IMR-90 (cell line): Measurements from ENCODE around the gene MCM3AP. TPM values are rescaled to one million over a fixed set of nuclear protein-coding genes. Genes with fewer than 3 reads are reported as not detected.

ENCODE experiments used
- ATAC-seq: fragments of 200-7000 bp; cut with Tn5 transposase; 2 replicates; pipeline ENCODE4 v1.9.1; 2020; ENCODE audit warnings: low read depth, mild to moderate bottlenecking, moderate library complexity
- BruUV-seq: library from RNA; stranded (reverse); fragments of 400-500 nt; replicated peaks from 2 replicates; lab custom pipeline; 2021; lab: Mats Ljungman, UMichigan
- CTCF ChIA-PET: fragments of 300-600 bp; formaldehyde crosslinking; extraction: SDS; loops from one replicate; lab custom pipeline; 2021; ENCODE audit warnings: antibody characterized with exemption; lab: Yijun Ruan, JAX
- POLR2A ChIA-PET: fragments of 300-600 bp; sonication (Branson Sonifier 250); formaldehyde crosslinking; loops from one replicate; lab custom pipeline; 2022; ENCODE audit warnings: antibody characterized with exemption; ENCODE audit not compliant: unreplicated experiment; lab: Charles Lee
- DNase-seq: peaks from one replicate; pipeline ENCODE4 v3.0.0; 2013
- H2AFZ ChIP-seq: replicated peaks from 2 replicates; pipeline ENCODE3; 2013; ENCODE audit warnings: low read length, mild to moderate bottlenecking; ENCODE audit not compliant: poor library complexity
- H2AK5ac ChIP-seq: 2 replicates; pipeline ENCODE4 v1.6.1; 2013; ENCODE audit warnings: low read depth, low read length, inconsistent platforms
- H2AK9ac ChIP-seq: replicated peaks from 2 replicates; pipeline ENCODE3; 2013; ENCODE audit warnings: mild to moderate bottlenecking, low read depth, low read length, moderate library complexity; ENCODE audit not compliant: poor library complexity
- H2BK120ac ChIP-seq: 2 replicates; pipeline ENCODE4 v1.6.1; 2013; ENCODE audit warnings: low read depth, low read length, inconsistent platforms
- H2BK15ac ChIP-seq: 3 replicates; pipeline ENCODE4 v1.6.1; 2013; ENCODE audit warnings: low read depth, low read length, inconsistent platforms
- H2BK20ac ChIP-seq: 2 replicates; pipeline ENCODE4 v1.6.1; 2013; ENCODE audit warnings: low read depth, mild to moderate bottlenecking, inconsistent platforms, low read length, moderate library complexity
- H2BK5ac ChIP-seq: 2 replicates; pipeline ENCODE4 v1.6.1; 2013; ENCODE audit warnings: mild to moderate bottlenecking, low read depth, low read length, inconsistent platforms; ENCODE audit not compliant: poor library complexity, severe bottlenecking
- H3K14ac ChIP-seq: replicated peaks from 2 replicates; pipeline ENCODE4 v1.6.1; 2013; ENCODE audit warnings: low read depth, low read length, inconsistent platforms
- H3K18ac ChIP-seq: 2 replicates; pipeline ENCODE4 v1.6.1; 2013; ENCODE audit warnings: low read depth, low read length, control low read depth
- H3K23ac ChIP-seq: 2 replicates; pipeline ENCODE4 v1.6.1; 2013; ENCODE audit warnings: low read depth, low read length, inconsistent platforms
- H3K27ac ChIP-seq: 2 replicates; pipeline ENCODE4 v1.5.1; 2013; ENCODE audit warnings: mild to moderate bottlenecking, control low read depth, low read length; ENCODE audit not compliant: insufficient read depth
- H3K27me3 ChIP-seq: 2 replicates; pipeline ENCODE4 v1.6.1; 2013; ENCODE audit warnings: low read length; ENCODE audit not compliant: control insufficient read depth, insufficient read depth
- H3K36me3 ChIP-seq: 2 replicates; pipeline ENCODE4 v1.6.1; 2013; ENCODE audit warnings: low read length, mixed read lengths; ENCODE audit not compliant: control insufficient read depth, insufficient read depth
- H3K4ac ChIP-seq: 2 replicates; pipeline ENCODE4 v1.6.1; 2013; ENCODE audit warnings: low read depth, low read length, inconsistent platforms
- H3K4me1 ChIP-seq: 2 replicates; pipeline ENCODE4 v1.6.1; 2013; ENCODE audit warnings: low read length, mixed read lengths; ENCODE audit not compliant: control insufficient read depth, insufficient read depth
- H3K4me2 ChIP-seq: 2 replicates; pipeline ENCODE4 v1.6.1; 2013; ENCODE audit warnings: low read depth, mild to moderate bottlenecking, control low read depth, low read length, moderate library complexity
- H3K4me3 ChIP-seq: 2 replicates; pipeline ENCODE4 v1.5.1; 2013; ENCODE audit warnings: low read depth, mild to moderate bottlenecking, control low read depth, low read length, moderate library complexity; ENCODE audit not compliant: insufficient read depth
- H3K56ac ChIP-seq: 2 replicates; pipeline ENCODE4 v1.6.1; 2013; ENCODE audit warnings: low read length, inconsistent platforms; ENCODE audit not compliant: insufficient read depth; ENCODE audit errors: extremely low read depth
- H3K79me1 ChIP-seq, 2 experiments: 2 replicates each; pipeline ENCODE4 v1.6.1; 2013; ENCODE audit warnings: low read length in 2 of 2, inconsistent platforms in 1 of 2, low read depth in 1 of 2
- H3K9ac ChIP-seq: 2 replicates; pipeline ENCODE4 v1.6.1; 2013; ENCODE audit warnings: low read depth, low read length, control low read depth
- H3K9me1 ChIP-seq: 2 replicates; pipeline ENCODE4 v1.6.1; 2013; ENCODE audit warnings: low read length, inconsistent platforms; ENCODE audit not compliant: insufficient read depth
- H3K9me3 ChIP-seq: 2 replicates; pipeline ENCODE4 v1.6.1; 2013; ENCODE audit warnings: low read length; ENCODE audit not compliant: control insufficient read depth, insufficient read depth
- H4K20me1 ChIP-seq: 2 replicates; pipeline ENCODE4 v1.6.1; 2013; ENCODE audit warnings: low read length, inconsistent platforms; ENCODE audit not compliant: insufficient read depth
- H4K5ac ChIP-seq: 2 replicates; pipeline ENCODE4 v1.6.1; 2013; ENCODE audit warnings: mild to moderate bottlenecking, low read depth, low read length, control low read depth
- H4K8ac ChIP-seq, 2 experiments: 2 replicates each; pipeline ENCODE4 v1.6.1; 2013; ENCODE audit warnings: low read depth in 2 of 2, low read length in 2 of 2, control low read depth in 1 of 2, inconsistent platforms in 1 of 2
- H4K91ac ChIP-seq: 2 replicates; pipeline ENCODE4 v1.6.1; 2013; ENCODE audit warnings: low read depth, low read length, inconsistent platforms; ENCODE audit not compliant: insufficient read depth
- BHLHE40 ChIP-seq: fragments of 150-350 bp; IDR thresholded peaks from 2 replicates; pipeline ENCODE4 v1.6.1; 2016; ENCODE audit warnings: mild to moderate bottlenecking, low read depth, low read length
- CEBPB ChIP-seq: IDR thresholded peaks from 2 replicates; pipeline ENCODE4 v1.6.1; 2012; ENCODE audit warnings: low read depth, low read length, improper control_type of control experiment
- CHD1 ChIP-seq: IDR thresholded peaks from 2 replicates; pipeline ENCODE4 v1.6.1; 2012; ENCODE audit warnings: low read depth, low read length, improper control_type of control experiment
- CTCF ChIP-seq: conservative IDR thresholded peaks from 2 replicates; pipeline ENCODE4 v1.5.1; 2012; ENCODE audit warnings: mild to moderate bottlenecking, low read depth, low read length, improper control_type of control experiment
- ELK1 ChIP-seq: fragments of 150-350 bp; IDR thresholded peaks from 2 replicates; pipeline ENCODE4 v1.6.1; 2016; ENCODE audit warnings: low read depth, mild to moderate bottlenecking, low read length, moderate library complexity, borderline replicate concordance
- FOS ChIP-seq: fragments of 150-350 bp; IDR thresholded peaks from 2 replicates; pipeline ENCODE4 v1.6.1; 2016; ENCODE audit warnings: low read depth, low read length
- MAZ ChIP-seq: IDR thresholded peaks from 2 replicates; pipeline ENCODE4 v1.6.1; 2012; ENCODE audit warnings: low read depth, mild to moderate bottlenecking, low read length, improper control_type of control experiment, moderate library complexity, borderline replicate concordance
- NFE2L2 ChIP-seq: fragments of 150-350 bp; IDR thresholded peaks from 2 replicates; pipeline ENCODE4 v1.6.1; 2016; ENCODE audit warnings: low read depth, mild to moderate bottlenecking, low read length
- RAD21 ChIP-seq: IDR thresholded peaks from 2 replicates; pipeline ENCODE4 v1.6.1; 2012; ENCODE audit warnings: low read length, improper control_type of control experiment
- RFX5 ChIP-seq: IDR thresholded peaks from 2 replicates; pipeline ENCODE4 v1.8.0; 2012; ENCODE audit warnings: low read depth, mild to moderate bottlenecking, low read length, moderate library complexity
- SMC3 ChIP-seq: fragments of 150-350 bp; IDR thresholded peaks from 2 replicates; pipeline ENCODE4 v1.6.1; 2016; ENCODE audit warnings: low read depth, mild to moderate bottlenecking, antibody characterized with exemption, low read length, moderate library complexity
- USF2 ChIP-seq: fragments of 150-350 bp; IDR thresholded peaks from 2 replicates; pipeline ENCODE4 v1.6.1; 2017; ENCODE audit warnings: mild to moderate bottlenecking, antibody characterized with exemption, low read length, low read depth
- WGBS, 2 experiments: methylation state at CpG; one replicate each; pipeline versions ENCODE4 v1.1.5 to v1.1.7; 2013; ENCODE audit warnings: missing lambda C conversion rate in 2 of 2; ENCODE audit not compliant: insufficient read length in 1 of 2; ENCODE audit errors: extremely low coverage in 2 of 2; 5-methylcytosine and 5-hydroxymethylcytosine counted together
- dilution Hi-C: fragments of 300-500 bp; cut with HindIII; formaldehyde crosslinking; loops from one replicate; pipeline ENCODE4 v1.14.3; 2018; ENCODE audit warnings: low sequenced_read_pairs; ENCODE audit not compliant: unreplicated experiment
- in situ Hi-C: fragments of 300-500 bp; cut with MboI; formaldehyde crosslinking; loops from 3 replicates; pipeline ENCODE4 v1.14.3; 2019; ENCODE audit warnings: low sequenced_read_pairs, inconsistent platforms, mixed read lengths
- intact Hi-C: fragments of 100-400 bp; cut with micrococcal nuclease; formaldehyde crosslinking; loops from 2 replicates; pipeline ENCODE4 v1.10.0; 2022
- polyA plus RNA-seq, 3 experiments: library from polyadenylated mRNA; depleted of rRNA; stranded (reverse); fragments of >200 nt; gene quantifications; 2 replicates each; pipeline ENCODE4 v1.2.3, GENCODE V29; 2012; ENCODE audit warnings: low replicate concordance in 1 of 3
- total RNA-seq: library from RNA; depleted of rRNA; stranded (reverse); fragments of >200 nt; gene quantifications from 2 replicates; pipeline ENCODE4 v1.2.3, GENCODE V29; 2012

The MCM3AP gene
- total and polyA plus RNA-seq, 2 of the 4 experiments (the other 2 are of a cell fraction) = 46.5 to 63.1 TPM

- H3K9me1 ChIP-seq = 0 out of 2 replicates have a peak, but pooled peaks cover 4% of the 10 kb centered on the region
- H2BK20ac ChIP-seq = no peak overlapping the region
- in situ Hi-C loops (no loop called here), intact Hi-C loops (no loop called here), dilution Hi-C loops (no loop called here)
- H3K27me3 ChIP-seq = no peaks in the 10 kb centered on the region
- H3K4ac ChIP-seq = no peak overlapping the region
- DNase-seq = no peak
- H3K23ac ChIP-seq = no peak overlapping the region
- BruUV-seq = no TSS peak
- H2BK5ac ChIP-seq = no peak overlapping the region
- no peak overlapping the region for H2BK120ac ChIP-seq
- H2AK9ac ChIP-seq = no peak overlapping the region
- H4K91ac ChIP-seq = no peak overlapping the region
- 89% methylated on average over 7 of the region's 27 CpGs; no CpG with 5 or more reads in 1 of the 2 experiments for WGBS, 2 experiments
- no peak for ATAC-seq
- no peaks in the 10 kb centered on the region for H3K4me1 ChIP-seq
- H2AFZ ChIP-seq = no peak overlapping the region
- H3K27ac ChIP-seq = no peak overlapping the region
- CTCF ChIA-PET = no interaction called here
- no peak overlapping the region for H3K56ac ChIP-seq
- no peak overlapping the region for H3K4me2 ChIP-seq
- no peak overlapping the region for H3K4me3 ChIP-seq
- H3K18ac ChIP-seq = no peak overlapping the region
- TF ChIP-seq SMC3 (no peak), CHD1 (no peak), USF2 (no peak), BHLHE40 (no peak), RFX5 (no peak), ELK1 (no peak), NFE2L2 (no peak), FOS (no peak), MAZ (no peak), CTCF (no peak), CEBPB (no peak), RAD21 (no peak)
- H3K9me3 ChIP-seq = no peaks in the 10 kb centered on the region
- H2BK15ac ChIP-seq = no peak overlapping the region
- POLR2A ChIA-PET = no interaction called here
- H3K79me1 ChIP-seq = peaks cover 6 to 7% of the 10 kb centered on the region in 2 experiments; a peak in 2 of 4 replicates
- no peak overlapping the region for H3K14ac ChIP-seq
- no peak overlapping the region for H3K9ac ChIP-seq
- H3K36me3 ChIP-seq = peaks cover 37% of the 10 kb centered on the region
- peaks cover 12% of the 10 kb centered on the region for H4K20me1 ChIP-seq
- H4K8ac ChIP-seq = no peak overlapping the region
- H2AK5ac ChIP-seq = no peak overlapping the region
- H4K5ac ChIP-seq = no peak overlapping the region
Observed at GRCh38 chr21:46214478-46215340, 70.7 kb downstream of the MCM3AP start.
